ENCODE measurements around the gene CSNK1A1.
A peak's percentile ranks its signal among the peaks of the same experiment; 100 is the strongest.
"Not testable (repeated sequence)": the region's sequence is repeated elsewhere in the genome, so short reads cannot be mapped to it uniquely, and the experiment has no call there.

CSNK1A1 gene

GRCh38 chr5:149529463-149529862 is 21.8 kb downstream of the CSNK1A1 start:
- no peak for DNase-seq (ENCODE audit: low spot score)

- no peak for DNase-seq (ENCODE audit: low spot score)
These were observed 22.8 kb downstream of the CSNK1A1 start for GRCh38 chr5:149528281-149529060.

GRCh38 chr5:149526845-149527590 is 24.2 kb downstream of the CSNK1A1 start:
- DNase-seq (ENCODE audit: low spot score): no peak

GRCh38 chr5:149521739-149522685 is 29.2 kb downstream of the CSNK1A1 start:
- no peak for DNase-seq (ENCODE audit: low spot score)

- DNase-seq (ENCODE audit: low spot score): no peak
These were observed 31.6 kb downstream of the CSNK1A1 start for GRCh38 chr5:149519601-149520000.

- DNase-seq (ENCODE audit: low spot score): no peak
These were observed 32.6 kb downstream of the CSNK1A1 start for GRCh38 chr5:149518620-149519019.

GRCh38 chr5:149517461-149518122 is 33.6 kb downstream of the CSNK1A1 start:
- peak; percentile 15 for DNase-seq (ENCODE audit: low spot score)

GRCh38 chr5:149514512-149514911 is 36.7 kb downstream of the CSNK1A1 start:
- DNase-seq (ENCODE audit: low spot score): no peak

- not testable (repeated sequence) for DNase-seq (ENCODE audit: low spot score)
These were observed 37.8 kb downstream of the CSNK1A1 start for GRCh38 chr5:149513372-149513947.

- DNase-seq (ENCODE audit: low spot score): no peak
These were observed 41.1 kb downstream of the CSNK1A1 start for GRCh38 chr5:149510136-149510535.

GRCh38 chr5:149504677-149505076 is 46.6 kb downstream of the CSNK1A1 start:
- DNase-seq (ENCODE audit: low spot score): no peak

GRCh38 chr5:149503006-149503405 is 48.2 kb downstream of the CSNK1A1 start:
- no peak for DNase-seq (ENCODE audit: low spot score)

GRCh38 chr5:149500922-149501582 is 50.2 kb downstream of the CSNK1A1 start:
- peak; percentile 76 for DNase-seq (ENCODE audit: low spot score)

GRCh38 chr5:149498724-149499336 is 52.4 kb downstream of the CSNK1A1 start:
- no peak for DNase-seq (ENCODE audit: low spot score)

GRCh38 chr5:149497357-149497756 is 53.9 kb downstream of the CSNK1A1 start:
- DNase-seq (ENCODE audit: low spot score): peak; percentile 71

GRCh38 chr5:149496917-149497316 is 54.3 kb downstream of the CSNK1A1 start:
- DNase-seq (ENCODE audit: low spot score): no peak

GRCh38 chr5:149496166-149496565 is 55.1 kb downstream of the CSNK1A1 start:
- no peak for DNase-seq (ENCODE audit: low spot score)

- no peak for DNase-seq (ENCODE audit: low spot score)
These were observed 55.6 kb downstream of the CSNK1A1 start for GRCh38 chr5:149495673-149496072.

- no peak for DNase-seq (ENCODE audit: low spot score)
These were observed 57.9 kb downstream of the CSNK1A1 start for GRCh38 chr5:149493316-149493715.

- no peak for DNase-seq (ENCODE audit: low spot score)
These were observed 58.5 kb downstream of the CSNK1A1 start for GRCh38 chr5:149492781-149493180.

Data from AG20443 (cell line).